Hepatocyte (in vitro differentiated cells): Measurements from ENCODE around the gene FBXL7. TPM values are rescaled to one million over a fixed set of nuclear protein-coding genes. Genes with fewer than 3 reads are reported as not detected.

Experiments
- DNase-seq: peaks from one replicate; pipeline ENCODE4 v3.0.0-alpha.2; 2016; ENCODE audit warnings: low spot score
- H2AFZ ChIP-seq: fragments of 200-600 bp; sonication (generic); 2 replicates; pipeline ENCODE4 v1.6.0; 2016; ENCODE audit warnings: antibody characterized with exemption, mild to moderate bottlenecking
- H3K27ac ChIP-seq: fragments of 200-600 bp; sonication (generic); 2 replicates; pipeline ENCODE4 v1.5.1; 2016; ENCODE audit warnings: mild to moderate bottlenecking
- H3K27me3 ChIP-seq: fragments of 200-600 bp; sonication (generic); 2 replicates; pipeline ENCODE4 v1.6.1; 2016
- H3K36me3 ChIP-seq: fragments of 200-600 bp; sonication (generic); replicated peaks from 2 replicates; pipeline ENCODE4 v1.5.1; 2016; ENCODE audit warnings: low read depth; ENCODE audit not compliant: insufficient read depth
- H3K4me1 ChIP-seq: fragments of 200-600 bp; sonication (generic); 2 replicates; pipeline ENCODE4 v1.5.1; 2016; ENCODE audit warnings: mild to moderate bottlenecking, moderate library complexity; ENCODE audit not compliant: insufficient read depth
- H3K4me2 ChIP-seq: fragments of 200-600 bp; sonication (generic); 2 replicates; pipeline ENCODE4 v1.6.0; 2016
- H3K4me3 ChIP-seq: fragments of 200-600 bp; sonication (generic); 2 replicates; pipeline ENCODE4 v1.5.1; 2016; ENCODE audit warnings: mild to moderate bottlenecking
- H3K79me2 ChIP-seq: fragments of 200-600 bp; sonication (generic); 2 replicates; pipeline ENCODE4 v1.6.0; 2017; ENCODE audit warnings: mild to moderate bottlenecking
- H3K9me2 ChIP-seq: fragments of 200-600 bp; sonication (generic); replicated peaks from 2 replicates; pipeline ENCODE4 v1.6.0; 2017; ENCODE audit warnings: mild to moderate bottlenecking; ENCODE audit not compliant: insufficient read depth
- H3K9me3 ChIP-seq: fragments of 200-600 bp; sonication (generic); 2 replicates; pipeline ENCODE4 v1.5.1; 2016; ENCODE audit warnings: low read depth, mild to moderate bottlenecking
- H4K20me1 ChIP-seq: fragments of 200-600 bp; sonication (generic); 2 replicates; pipeline ENCODE4 v1.6.0; 2016; ENCODE audit warnings: mild to moderate bottlenecking; ENCODE audit not compliant: insufficient read depth, poor library complexity, severe bottlenecking
- CTCF ChIP-seq: fragments of 200-600 bp; sonication (generic); IDR thresholded peaks from 2 replicates; pipeline ENCODE4 v1.5.1; 2016; ENCODE audit warnings: antibody characterized with exemption, mild to moderate bottlenecking; ENCODE audit not compliant: poor library complexity
- EZH2 ChIP-seq: fragments of 200-600 bp; sonication (generic); IDR thresholded peaks from 2 replicates; pipeline ENCODE4 v1.6.1; 2016; ENCODE audit warnings: antibody characterized with exemption, mild to moderate bottlenecking, borderline replicate concordance
- EZH2phosphoT487 ChIP-seq: fragments of 200-600 bp; sonication (generic); IDR thresholded peaks from one replicate; pipeline ENCODE4 v1.6.1; 2018; ENCODE audit warnings: antibody characterized with exemption, mild to moderate bottlenecking, low read depth, moderate library complexity; ENCODE audit not compliant: unreplicated experiment, severe bottlenecking
- WGBS: methylation state at CpG from one replicate; pipeline ENCODE4 v1.1.6; 2016; ENCODE audit warnings: low lambda C conversion rate; ENCODE audit errors: missing lambda C conversion rate; 5-methylcytosine and 5-hydroxymethylcytosine counted together
- polyA plus RNA-seq: library from polyadenylated mRNA; unstranded; fragments of >200 nt; fragmentation: Nextera tagmentation; extraction: Ambion mirVana; gene quantifications from 2 replicates; pipeline ENCODE4 v1.2.1, GENCODE V29; 2016
- total RNA-seq: library from RNA; depleted of rRNA; stranded (reverse); fragments of >200 nt; gene quantifications from 2 replicates; pipeline ENCODE4 v1.2.3, GENCODE V29; 2014

The FBXL7 gene
- total and polyA plus RNA-seq, 2 experiments from 2014 or later, result 8.4 to 10.3 TPM

- no peaks in the 10 kb centered on the region for H3K36me3 ChIP-seq
- WGBS, result 92% methylated on average over 3 of the region's 3 CpGs
- H3K27ac ChIP-seq, result no peak overlapping the region
- no peak for DNase-seq
- H3K27me3 ChIP-seq, result no peaks in the 10 kb centered on the region
- H3K4me2 ChIP-seq, result no peak overlapping the region
- H3K9me3 ChIP-seq, result no peaks in the 10 kb centered on the region
- H2AFZ ChIP-seq, result no peak overlapping the region
- TF ChIP-seq EZH2, result no peak
- no peak for TF ChIP-seq EZH2phosphoT487
- TF ChIP-seq CTCF, result no peak
- peaks cover 3% of the 10 kb centered on the region for H4K20me1 ChIP-seq
- H3K4me3 ChIP-seq, result no peak overlapping the region
- H3K79me2 ChIP-seq, result no peaks in the 10 kb centered on the region
- no peaks in the 10 kb centered on the region for H3K4me1 ChIP-seq
- no peaks in the 10 kb centered on the region for H3K9me2 ChIP-seq
These were observed 352.2 kb downstream of the FBXL7 start for GRCh38 chr5:15852217-15852616.

GRCh38 chr5:15852949-15853348, 353.0 kb downstream of the FBXL7 start:
- Histone ChIP-seq H3K79me2 (no peaks in the 10 kb centered on the region), H3K9me3 (no peaks in the 10 kb centered on the region), H3K4me3 (no peak overlapping the region), H4K20me1 (peaks cover 3% of the 10 kb centered on the region), H3K4me2 (no peak overlapping the region), H3K36me3 (no peaks in the 10 kb centered on the region), H3K9me2 (no peaks in the 10 kb centered on the region), H3K27me3 (no peaks in the 10 kb centered on the region), H2AFZ (no peak overlapping the region), H3K4me1 (no peaks in the 10 kb centered on the region), H3K27ac (no peak overlapping the region)
- DNase-seq, result no peak
- no peak for TF ChIP-seq EZH2
- TF ChIP-seq EZH2phosphoT487, result no peak
- no peak for TF ChIP-seq CTCF
- WGBS, result 97% methylated on average over 1 of the region's 1 CpG

GRCh38 chr5:15858326-15858725, 358.3 kb downstream of the FBXL7 start:
- no peaks in the 10 kb centered on the region for H4K20me1 ChIP-seq
- no peaks in the 10 kb centered on the region for H3K36me3 ChIP-seq
- H3K4me1 ChIP-seq, result no peaks in the 10 kb centered on the region
- no peak for DNase-seq
- H3K4me3 ChIP-seq, result no peak overlapping the region
- no peak overlapping the region for H2AFZ ChIP-seq
- H3K4me2 ChIP-seq, result no peak overlapping the region
- H3K27me3 ChIP-seq, result no peaks in the 10 kb centered on the region
- H3K9me3 ChIP-seq, result no peaks in the 10 kb centered on the region
- 43% methylated on average over 1 of the region's 1 CpG for WGBS
- H3K9me2 ChIP-seq, result no peaks in the 10 kb centered on the region
- no peak overlapping the region for H3K27ac ChIP-seq
- H3K79me2 ChIP-seq, result no peaks in the 10 kb centered on the region
- TF ChIP-seq CTCF (no peak), EZH2phosphoT487 (no peak), EZH2 (no peak)
